HCT116 (cell line): Measurements from ENCODE around the gene RAB40C. TPM values are rescaled to one million over a fixed set of nuclear protein-coding genes. Genes with fewer than 3 reads are reported as not detected.

Source experiments
- ATAC-seq: fragments of 200-7000 bp; cut with Tn5 transposase; 2 replicates; pipeline ENCODE4 v1.9.1; 2020; ENCODE audit warnings: mild to moderate bottlenecking, moderate library complexity
- BruUV-seq: library from RNA; stranded (reverse); fragments of 400-500 nt; replicated peaks from 2 replicates; lab custom pipeline; 2021; lab: Mats Ljungman, UMichigan
- CTCF ChIA-PET: fragments of 300-600 bp; sonication (Branson Sonifier 250); formaldehyde crosslinking; loops from one replicate; lab custom pipeline; 2021; ENCODE audit warnings: antibody characterized with exemption; lab: Charles Lee
- POLR2A ChIA-PET: fragments of 300-600, 350-600 bp; sonication (Branson Sonifier 250); formaldehyde crosslinking; loops from one replicate; lab custom pipeline; 2021; ENCODE audit warnings: antibody characterized with exemption; lab: Charles Lee
- RAD21 ChIA-PET, 2 experiments: fragments of 300-600 bp; sonication (Branson Sonifier 250); formaldehyde crosslinking; loops; one replicate each; lab custom pipeline; 2023; ENCODE audit warnings: low total read pairs in 2 of 2; ENCODE audit not compliant: uncharacterized antibody in 2 of 2, unreplicated experiment in 2 of 2, low non-redundant PET in 1 of 2; lab: Charles Lee
- DNase-seq: peaks from one replicate; pipeline ENCODE4 v3.0.0-alpha.2; 2010; ENCODE audit warnings: low read depth, low spot score
- H2AFZ ChIP-seq: fragments of 200-600 bp; shearing (Covaris generic), sonication (generic); 2 replicates; pipeline ENCODE4 v1.6.1; 2017; ENCODE audit warnings: low read depth, mixed run types, mixed read lengths, antibody characterized with exemption, low read length; ENCODE audit not compliant: poor library complexity, severe bottlenecking
- H3K27ac ChIP-seq: 2 replicates; pipeline ENCODE4 v1.5.1; 2012; ENCODE audit warnings: low read depth, low read length
- H3K27me3 ChIP-seq: fragments of 200-600 bp; sonication (generic); 2 replicates; pipeline ENCODE4 v1.6.1; 2016; ENCODE audit warnings: mixed run types, low read length, mixed read lengths; ENCODE audit not compliant: insufficient read depth
- H3K36me3 ChIP-seq, 2 experiments: fragments of 200-500 bp in 1 of 2; fragments of 200-600 bp in 1 of 2; sonication (Bioruptor generic) in 1 of 2; sonication (generic) in 1 of 2; 2 replicates each; pipeline versions ENCODE4 v1.5.1 to v1.6.1; 2014 to 2016; ENCODE audit warnings: low read length in 2 of 2, inconsistent platforms in 1 of 2, mixed read lengths in 1 of 2, mixed run types in 1 of 2; ENCODE audit not compliant: insufficient read depth in 2 of 2, control insufficient read depth in 1 of 2
- H3K4me1 ChIP-seq, 2 experiments: fragments of 200-600 bp in 1 of 2; sonication (generic) in 1 of 2; 2 replicates each; pipeline versions ENCODE4 v1.5.1 to v1.6.1; 2012 to 2017; ENCODE audit warnings: low read length in 2 of 2, inconsistent platforms in 1 of 2, mild to moderate bottlenecking in 1 of 2, mixed read lengths in 1 of 2, mixed run types in 1 of 2, moderate library complexity in 1 of 2; ENCODE audit not compliant: insufficient read depth in 2 of 2, control insufficient read depth in 1 of 2
- H3K4me2 ChIP-seq: fragments of 200-600 bp; sonication (generic); 2 replicates; pipeline ENCODE4 v1.6.1; 2017; ENCODE audit warnings: mixed run types, low read length, mixed read lengths
- H3K4me3 ChIP-seq, 2 experiments: fragments of 200-600 bp in 1 of 2; sonication (generic) in 1 of 2; replicated peaks in 1 of 2; 2 replicates each; pipeline ENCODE4 v1.5.1; 2011 to 2016; ENCODE audit warnings: low read length in 2 of 2, control low read depth in 1 of 2, low read depth in 1 of 2, mild to moderate bottlenecking in 1 of 2, mixed read lengths in 1 of 2, mixed run types in 1 of 2
- H3K79me2 ChIP-seq: fragments of 200-600 bp; sonication (generic); 2 replicates; pipeline ENCODE4 v1.6.1; 2017; ENCODE audit warnings: mild to moderate bottlenecking, mixed run types, low read length, moderate library complexity, mixed read lengths; ENCODE audit not compliant: insufficient read depth
- H3K9ac ChIP-seq: fragments of 200-600 bp; sonication (generic); 2 replicates; pipeline ENCODE4 v1.6.1; 2016; ENCODE audit warnings: low read length, mixed read lengths
- H3K9me2 ChIP-seq: fragments of 200-600 bp; sonication (generic), shearing (Covaris generic); 2 replicates; pipeline ENCODE4 v1.6.1; 2017; ENCODE audit warnings: mixed run types, mild to moderate bottlenecking, moderate library complexity; ENCODE audit not compliant: insufficient read depth
- H3K9me3 ChIP-seq, 2 experiments: fragments of 200-500 bp in 1 of 2; fragments of 200-600 bp in 1 of 2; sonication (Bioruptor generic) in 1 of 2; sonication (generic) in 1 of 2; 2 replicates each; pipeline ENCODE4 v1.6.1; 2014 to 2017; ENCODE audit warnings: low read length in 2 of 2, mixed read lengths in 2 of 2, inconsistent platforms in 1 of 2, low read depth in 1 of 2, mild to moderate bottlenecking in 1 of 2, mixed run types in 1 of 2, moderate library complexity in 1 of 2; ENCODE audit not compliant: control insufficient read depth in 1 of 2, insufficient read depth in 1 of 2
- H4K20me1 ChIP-seq: fragments of 200-600 bp; sonication (generic), shearing (Covaris generic); 2 replicates; pipeline ENCODE4 v1.6.1; 2017; ENCODE audit warnings: mixed run types, mild to moderate bottlenecking, moderate library complexity; ENCODE audit not compliant: insufficient read depth
- CBX3 ChIP-seq: IDR thresholded peaks from 2 replicates; pipeline ENCODE4 v1.6.1; 2012; ENCODE audit warnings: low read depth
- CEBPB ChIP-seq: IDR thresholded peaks from 2 replicates; pipeline ENCODE4 v1.6.1; 2012; ENCODE audit warnings: low read depth
- CTCF ChIP-seq, 3 experiments: fragments of 200-600 bp in 1 of 3; sonication (generic) in 1 of 3; IDR thresholded peaks in 2 of 3; conservative IDR thresholded peaks in 1 of 3; 2 replicates each; pipeline ENCODE4 v1.5.1; 2012 to 2017; ENCODE audit warnings: low read depth in 2 of 3, low read length in 2 of 3, antibody characterized with exemption in 1 of 3, borderline replicate concordance in 1 of 3, control low read depth in 1 of 3, mild to moderate bottlenecking in 1 of 3, mixed read lengths in 1 of 3, mixed run types in 1 of 3, moderate library complexity in 1 of 3; ENCODE audit not compliant: insufficient read depth in 1 of 3
- EGR1 ChIP-seq: IDR thresholded peaks from 2 replicates; pipeline ENCODE4 v1.6.1; 2012; ENCODE audit warnings: low read depth
- EZH2 ChIP-seq: fragments of 200-600 bp; sonication (generic); IDR thresholded peaks from 2 replicates; pipeline ENCODE4 v1.6.1; 2017; ENCODE audit warnings: antibody characterized with exemption, mixed run types
- EZH2phosphoT487 ChIP-seq: fragments of 200-600 bp; IDR thresholded peaks from 2 replicates; pipeline ENCODE4 v1.6.1; 2018; ENCODE audit warnings: antibody characterized with exemption, borderline replicate concordance
- FOSL1 ChIP-seq: IDR thresholded peaks from 2 replicates; pipeline ENCODE4 v1.6.1; 2012; ENCODE audit warnings: low read depth
- POLR2A ChIP-seq: IDR thresholded peaks from 2 replicates; pipeline ENCODE4 v1.7.0; 2011; ENCODE audit warnings: borderline replicate concordance; ENCODE audit not compliant: insufficient read depth, insufficient read length; ENCODE audit errors: extremely low read depth
- TCF7L2 ChIP-seq: IDR thresholded peaks from 2 replicates; pipeline ENCODE4 v1.7.0; 2011; ENCODE audit warnings: borderline replicate concordance, inconsistent platforms; ENCODE audit not compliant: insufficient read depth, insufficient read length; ENCODE audit errors: extremely low read depth
- YY1 ChIP-seq: IDR thresholded peaks from 2 replicates; pipeline ENCODE4 v1.6.1; 2011; ENCODE audit warnings: low read length, low read depth, moderate library complexity, mild to moderate bottlenecking; ENCODE audit not compliant: insufficient replicate concordance; ENCODE audit errors: extremely low read depth
- ZNF274 ChIP-seq: fragments of 200-500 bp; sonication (Bioruptor generic); IDR thresholded peaks from 2 replicates; pipeline ENCODE4 v1.6.1; 2014; ENCODE audit warnings: mild to moderate bottlenecking, low read depth, low read length, inconsistent platforms
- intact Hi-C: fragments of 100-400 bp; cut with micrococcal nuclease; formaldehyde crosslinking; loops from 2 replicates; pipeline ENCODE4 v1.10.0; 2022
- total RNA-seq: library from RNA; stranded (reverse); gene quantifications from one replicate; pipeline ENCODE4 v1.2.1, GENCODE V29; 2021; ENCODE audit not compliant: unreplicated experiment

RAB40C gene
- total RNA-seq, 1 experiment from 2014 or later: 14.1 TPM

GRCh38 chr16:658679-659571 is 69.1 kb downstream of the RAB40C start (continued):
- TF ChIP-seq CTCF (IDR thresholded peaks at IDR 0.05 in 2 of 3, conservative IDR thresholded peaks at IDR 0.05 in 1 of 3; ENCODE audit: borderline replicate concordance in 1 of 3, insufficient read depth in 1 of 3, low read depth in 2 of 3, low read length in 2 of 3): no peak
- no peak for TF ChIP-seq CEBPB
- TF ChIP-seq EGR1: no peak

GRCh38 chr16:659618-660017 is 69.8 kb downstream of the RAB40C start:
- no peak for ATAC-seq
- CTCF ChIA-PET: interaction anchor here (1.1 to 2.6 kb wide), 2 partner anchors 11 to 24 kb away, joined by 3 to 13 read pairs; partner anchors contain the start of genes METTL26 and WDR90
- TF ChIP-seq CBX3 (no peak), EZH2phosphoT487 (no peak), EZH2 (no peak), TCF7L2 (no peak), FOSL1 (no peak), POLR2A (no peak), YY1 (no peak), ZNF274 (no peak)
- TF ChIP-seq, all 23 proteins: peak for 0
- ChIA-PET POLR2A (interaction anchor here (1.9 kb wide), 1 partner anchor 8 kb away, joined by 4 read pairs; no protein-coding TSS in a partner anchor), RAD21 (no interaction called here)
- no peak overlapping the region; the same call in 1 of the 2 replicates for H3K27ac ChIP-seq
- intact Hi-C loops: loop anchor here (2.0 kb wide), 1 partner anchor 81 kb away; no protein-coding TSS in a partner anchor
- no TSS peak for BruUV-seq
- no peak overlapping the region for H3K9ac ChIP-seq
- no peak for DNase-seq
- no peak overlapping the region for H3K4me2 ChIP-seq
- no peaks in the 10 kb centered on the region for H3K9me3 ChIP-seq
- H2AFZ ChIP-seq: no peak overlapping the region
- H3K4me3 ChIP-seq: no peak overlapping the region
- H3K27me3 ChIP-seq: no peaks in the 10 kb centered on the region
- no peaks in the 10 kb centered on the region for H4K20me1 ChIP-seq
- no peaks in the 10 kb centered on the region for H3K36me3 ChIP-seq
- peaks cover 3 to 9% of the 10 kb centered on the region in 2 experiments; a peak in 2 of 4 replicates for H3K4me1 ChIP-seq
- H3K9me2 ChIP-seq: no peaks in the 10 kb centered on the region
- H3K79me2 ChIP-seq: no peaks in the 10 kb centered on the region
